CD14-positive monocyte (primary cell): ENCODE data around the gene RAB20. TPM values are rescaled to one million over a fixed set of nuclear protein-coding genes. Genes with fewer than 3 reads are reported as not detected.

ENCODE experiments used
- DNase-seq, 3 donors: peaks; one replicate each; pipeline ENCODE4 v3.0.0-alpha.2; 2011 to 2022
- H2AFZ ChIP-seq: 2 replicates; pipeline ENCODE4 v1.6.0; 2012; ENCODE audit warnings: mild to moderate bottlenecking, low read depth, low read length, inconsistent platforms; ENCODE audit not compliant: insufficient read depth, poor library complexity, severe bottlenecking
- H3K27ac ChIP-seq, 2 donors: 1 replicate in 1 of 2; 2 replicates in 1 of 2; pipeline ENCODE4 v1.5.1; 2012 to 2013; ENCODE audit warnings: low read length in 2 of 2, control low read depth in 1 of 2, inconsistent platforms in 1 of 2, low read depth in 1 of 2, mild to moderate bottlenecking in 1 of 2
- H3K27me3 ChIP-seq, 2 donors: one replicate each; pipeline versions ENCODE4 v1.6.0 to v1.6.1; 2011 to 2013; ENCODE audit warnings: low read length in 2 of 2; ENCODE audit not compliant: control insufficient read depth in 2 of 2, insufficient read depth in 2 of 2
- H3K36me3 ChIP-seq, 2 donors: replicated peaks in 1 of 2; 1 replicate in 1 of 2; 2 replicates in 1 of 2; pipeline versions ENCODE4 v1.5.1 to v1.6.1; 2012 to 2013; ENCODE audit warnings: low read length in 2 of 2, control low read depth in 1 of 2, inconsistent platforms in 1 of 2, mild to moderate bottlenecking in 1 of 2; ENCODE audit not compliant: insufficient read depth in 2 of 2, control insufficient read depth in 1 of 2
- H3K4me1 ChIP-seq, 2 donors: 1 replicate in 1 of 2; 2 replicates in 1 of 2; pipeline versions ENCODE4 v1.5.1 to v1.6.1; 2012 to 2013; ENCODE audit warnings: low read length in 2 of 2, control low read depth in 1 of 2, inconsistent platforms in 1 of 2, mild to moderate bottlenecking in 1 of 2, moderate library complexity in 1 of 2; ENCODE audit not compliant: insufficient read depth in 2 of 2, control insufficient read depth in 1 of 2
- H3K4me2 ChIP-seq: replicated peaks from 2 replicates; pipeline ENCODE3; 2012; ENCODE audit warnings: low read length, moderate library complexity, mild to moderate bottlenecking; ENCODE audit not compliant: poor library complexity, severe bottlenecking; ENCODE audit errors: extremely low read depth
- H3K4me3 ChIP-seq, 3 experiments: fragments of 200-600 bp in 1 of 3; sonication (generic) in 1 of 3; replicated peaks in 1 of 3; 1 replicate in 2 of 3; 2 replicates in 1 of 3; pipeline ENCODE4 v1.5.1; 2011 to 2013; ENCODE audit warnings: low read length in 3 of 3, mild to moderate bottlenecking in 3 of 3, control low read depth in 2 of 3, low read depth in 2 of 3, inconsistent platforms in 1 of 3, moderate library complexity in 1 of 3
- H3K79me2 ChIP-seq: 2 replicates; pipeline ENCODE4 v1.6.0; 2012; ENCODE audit warnings: mild to moderate bottlenecking, control low read depth, inconsistent platforms, low read length, moderate library complexity; ENCODE audit not compliant: insufficient read depth
- H3K9ac ChIP-seq: 2 replicates; pipeline ENCODE4 v1.6.0; 2017; ENCODE audit warnings: low read length, mild to moderate bottlenecking; ENCODE audit not compliant: insufficient read depth, poor library complexity, severe bottlenecking
- H3K9me3 ChIP-seq, 2 donors: replicated peaks in 1 of 2; 1 replicate in 1 of 2; 2 replicates in 1 of 2; pipeline versions ENCODE4 v1.5.1 to v1.6.1; 2012 to 2013; ENCODE audit warnings: low read length in 2 of 2, control low read depth in 1 of 2; ENCODE audit not compliant: control insufficient read depth in 1 of 2, insufficient read depth in 1 of 2
- H4K20me1 ChIP-seq: 2 replicates; pipeline ENCODE4 v1.6.0; 2012; ENCODE audit warnings: mild to moderate bottlenecking, low read length, control low read depth, moderate library complexity; ENCODE audit not compliant: insufficient read depth
- H3K27ac Mint-ChIP-seq, 7 donors: one replicate each; pipeline ENCODE4 v1.8.0; 2020; ENCODE audit warnings: mild to moderate bottlenecking in 7 of 7, mixed read lengths in 7 of 7, moderate library complexity in 6 of 7, inconsistent platforms in 2 of 7
- H3K27me3 Mint-ChIP-seq, 3 donors: one replicate each; pipeline ENCODE4 v1.8.0; 2021 to 2022; ENCODE audit warnings: low read depth in 3 of 3, mild to moderate bottlenecking in 3 of 3, mixed read lengths in 3 of 3, moderate library complexity in 3 of 3, inconsistent platforms in 1 of 3
- H3K36me3 Mint-ChIP-seq, 2 donors: one replicate each; pipeline ENCODE4 v1.8.0; 2020; ENCODE audit warnings: mixed read lengths in 2 of 2, inconsistent platforms in 1 of 2, mild to moderate bottlenecking in 1 of 2
- H3K4me1 Mint-ChIP-seq: one replicate; pipeline ENCODE4 v1.8.0; 2020; ENCODE audit warnings: mild to moderate bottlenecking, mixed read lengths
- H3K4me3 Mint-ChIP-seq, 2 donors: one replicate each; pipeline ENCODE4 v1.8.0; 2020; ENCODE audit warnings: mild to moderate bottlenecking in 2 of 2, mixed read lengths in 2 of 2, moderate library complexity in 1 of 2
- H3K9me3 Mint-ChIP-seq, 7 donors: one replicate each; pipeline ENCODE4 v1.8.0; 2020 to 2022; ENCODE audit warnings: mixed read lengths in 7 of 7, mild to moderate bottlenecking in 6 of 7, moderate library complexity in 6 of 7, inconsistent platforms in 2 of 7
- WGBS: methylation state at CpG from one replicate; pipeline ENCODE4 v1.1.5; 2013; ENCODE audit warnings: missing lambda C conversion rate; ENCODE audit not compliant: insufficient coverage; 5-methylcytosine and 5-hydroxymethylcytosine counted together
- intact Hi-C, 2 donors: fragments of 100-400 bp; cut with micrococcal nuclease; formaldehyde crosslinking; loops; one replicate each; pipeline versions ENCODE4 v1.15.0 to v1.15.1; 2023
- polyA plus RNA-seq, 3 donors: library from polyadenylated mRNA; depleted of rRNA in 1 of 3; unstranded in 2 of 3; stranded (reverse) in 1 of 3; fragments of 300-500 nt in 2 of 3; fragments of >200 nt in 1 of 3; fragmentation: Illumina TruSeq in 2 of 3; gene quantifications; 1 replicate in 2 of 3; 2 replicates in 1 of 3; pipeline ENCODE4 v1.2.3, GENCODE V29; 2012 to 2021
- TF ChIP-seq, protein P1 (sequence below): fragments of 200-600 bp; IDR thresholded peaks from one replicate; pipeline ENCODE4 v1.8.0; 2022; ENCODE audit warnings: antibody characterized with exemption, mild to moderate bottlenecking

RAB20 gene
- polyA plus RNA-seq, 3 donors = 37.8 to 77.5 (median 43.1) TPM

DNA sequence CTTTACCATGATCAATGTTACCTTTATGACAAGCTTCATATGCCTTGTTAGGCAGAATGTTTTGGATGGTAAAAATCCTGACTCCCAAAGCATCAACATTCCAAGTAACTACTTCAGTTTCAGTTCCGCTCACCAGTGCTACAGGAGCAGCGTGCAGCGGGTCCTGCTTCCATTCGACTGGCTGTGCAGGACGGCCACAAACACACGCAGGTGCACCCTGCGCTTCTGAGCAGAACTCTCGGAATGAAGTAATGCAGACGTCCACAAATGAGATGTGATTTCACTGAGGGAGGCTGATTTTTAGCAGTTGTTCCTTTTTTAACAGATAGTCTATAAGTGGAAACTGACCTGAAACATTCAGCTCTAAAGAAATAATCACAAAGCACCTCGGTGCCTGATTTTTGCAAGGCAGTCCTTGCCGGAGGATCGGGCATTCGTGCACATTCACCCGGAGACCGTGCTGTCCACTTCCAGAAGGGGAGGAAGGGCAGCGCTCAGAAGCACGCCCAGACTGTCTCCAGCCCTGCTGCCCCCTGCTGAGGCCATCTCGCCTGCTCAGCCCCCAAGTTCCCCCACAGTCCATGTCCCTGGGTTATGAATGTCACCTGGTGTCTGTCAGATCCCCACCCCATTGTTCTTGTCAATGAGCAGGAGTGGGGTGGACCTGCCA lies 85.8 kb downstream of the RAB20 start:
- H3K4me3 Mint-ChIP-seq = no peak overlapping the region
- H3K27ac ChIP-seq = no peak overlapping the region
- intact Hi-C loops = no loop called here
- 80% methylated on average over 10 of the region's 18 CpGs for WGBS
- H3K36me3 Mint-ChIP-seq = peaks cover 0 to 5% of the 10 kb centered on the region in 2 donors
- H3K4me1 Mint-ChIP-seq = peaks cover 18% of the 10 kb centered on the region
- no peak for DNase-seq
- no peak overlapping the region for H3K9ac ChIP-seq
- TF ChIP-seq, protein P1, sequence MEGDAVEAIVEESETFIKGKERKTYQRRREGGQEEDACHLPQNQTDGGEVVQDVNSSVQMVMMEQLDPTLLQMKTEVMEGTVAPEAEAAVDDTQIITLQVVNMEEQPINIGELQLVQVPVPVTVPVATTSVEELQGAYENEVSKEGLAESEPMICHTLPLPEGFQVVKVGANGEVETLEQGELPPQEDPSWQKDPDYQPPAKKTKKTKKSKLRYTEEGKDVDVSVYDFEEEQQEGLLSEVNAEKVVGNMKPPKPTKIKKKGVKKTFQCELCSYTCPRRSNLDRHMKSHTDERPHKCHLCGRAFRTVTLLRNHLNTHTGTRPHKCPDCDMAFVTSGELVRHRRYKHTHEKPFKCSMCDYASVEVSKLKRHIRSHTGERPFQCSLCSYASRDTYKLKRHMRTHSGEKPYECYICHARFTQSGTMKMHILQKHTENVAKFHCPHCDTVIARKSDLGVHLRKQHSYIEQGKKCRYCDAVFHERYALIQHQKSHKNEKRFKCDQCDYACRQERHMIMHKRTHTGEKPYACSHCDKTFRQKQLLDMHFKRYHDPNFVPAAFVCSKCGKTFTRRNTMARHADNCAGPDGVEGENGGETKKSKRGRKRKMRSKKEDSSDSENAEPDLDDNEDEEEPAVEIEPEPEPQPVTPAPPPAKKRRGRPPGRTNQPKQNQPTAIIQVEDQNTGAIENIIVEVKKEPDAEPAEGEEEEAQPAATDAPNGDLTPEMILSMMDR = no peak
- H3K4me3 ChIP-seq = no peak overlapping the region
- no peak overlapping the region for H2AFZ ChIP-seq
- no peak overlapping the region for H3K27ac Mint-ChIP-seq
- no peaks in the 10 kb centered on the region for H3K36me3 ChIP-seq
- no peaks in the 10 kb centered on the region for H4K20me1 ChIP-seq
- peaks cover 4 to 9% (median 7%) of the 10 kb centered on the region in 3 donors for H3K27me3 Mint-ChIP-seq
- no peaks in the 10 kb centered on the region for H3K27me3 ChIP-seq
- H3K9me3 ChIP-seq = no peaks in the 10 kb centered on the region
- peaks cover 15 to 20% of the 10 kb centered on the region in 2 donors for H3K4me1 ChIP-seq
- no peak overlapping the region for H3K4me2 ChIP-seq
- H3K9me3 Mint-ChIP-seq = no peaks in the 10 kb centered on the region
- H3K79me2 ChIP-seq = no peaks in the 10 kb centered on the region

DNA sequence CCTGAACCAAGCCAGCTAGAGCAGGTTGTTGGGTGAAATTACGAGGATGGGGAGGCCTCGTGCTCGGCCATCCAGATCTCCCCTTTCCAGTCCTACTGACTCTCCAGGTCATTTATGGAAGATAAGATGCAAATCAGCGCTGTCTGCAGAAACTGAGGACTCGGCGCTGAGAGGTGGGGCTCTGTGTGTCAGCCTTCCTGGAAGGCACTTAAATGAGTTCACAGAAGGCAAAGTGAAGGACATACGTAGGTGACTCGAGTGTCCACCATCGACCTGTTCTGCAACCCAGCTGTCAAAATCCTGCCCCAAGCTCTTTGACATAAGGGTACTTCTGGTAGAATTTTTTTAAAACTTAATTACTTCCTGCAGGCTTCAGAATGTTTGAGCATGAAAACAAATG lies 86.4 kb downstream of the RAB20 start:
- no peak overlapping the region for H3K4me2 ChIP-seq
- H3K4me3 Mint-ChIP-seq = no peak overlapping the region
- H3K9me3 Mint-ChIP-seq = no peaks in the 10 kb centered on the region
- H2AFZ ChIP-seq = no peak overlapping the region
- peaks cover 4 to 11% (median 9%) of the 10 kb centered on the region in 3 donors for H3K27me3 Mint-ChIP-seq
- H3K4me1 ChIP-seq = peaks cover 20 to 26% of the 10 kb centered on the region in 2 donors
- peak overlapping the region in 1 of 7 donors; percentile 5 for H3K27ac Mint-ChIP-seq
- TF ChIP-seq, protein P1 = no peak
- no peaks in the 10 kb centered on the region for H3K79me2 ChIP-seq
- intact Hi-C loops = no loop called here
- H3K36me3 ChIP-seq = no peaks in the 10 kb centered on the region
- no peaks in the 10 kb centered on the region for H3K9me3 ChIP-seq
- no peak overlapping the region for H3K4me3 ChIP-seq
- H3K4me1 Mint-ChIP-seq = peaks cover 23% of the 10 kb centered on the region
- H3K36me3 Mint-ChIP-seq = peaks cover 0 to 6% of the 10 kb centered on the region in 2 donors
- H4K20me1 ChIP-seq = no peaks in the 10 kb centered on the region
- 89% methylated on average over 3 of the region's 9 CpGs for WGBS
- DNase-seq = no peak
- no peaks in the 10 kb centered on the region for H3K27me3 ChIP-seq
- H3K27ac ChIP-seq = no peak overlapping the region
- H3K9ac ChIP-seq = no peak overlapping the region
